Coronary artery (tissue), 2 donors: ENCODE measurements around the gene VPS11.
A peak's percentile ranks its signal among the peaks of the same experiment; 100 is the strongest.

Source experiments
- DNase-seq: peaks from one replicate; pipeline ENCODE4 v3.0.0-alpha.2; 2017; ENCODE audit warnings: low spot score
- H3K27ac ChIP-seq, 2 donors: fragments of 200-600 bp; sonication (generic); one replicate each; pipeline ENCODE4 v1.5.1; 2016 to 2019
- H3K4me3 ChIP-seq: fragments of 200-600 bp; sonication (generic); 2 replicates; pipeline ENCODE4 v1.5.1; 2016; ENCODE audit warnings: mild to moderate bottlenecking, moderate library complexity
- TF ChIP-seq, protein P1 (sequence below): fragments of 200-600 bp; sonication (generic); IDR thresholded peaks from one replicate; pipeline ENCODE4 v1.5.1; 2019; ENCODE audit warnings: antibody characterized with exemption

VPS11 gene

GRCh38 chr11:119110439-119110838, 42.8 kb downstream of the VPS11 start:
- no peak overlapping the region for H3K27ac ChIP-seq
- TF ChIP-seq, protein P1, sequence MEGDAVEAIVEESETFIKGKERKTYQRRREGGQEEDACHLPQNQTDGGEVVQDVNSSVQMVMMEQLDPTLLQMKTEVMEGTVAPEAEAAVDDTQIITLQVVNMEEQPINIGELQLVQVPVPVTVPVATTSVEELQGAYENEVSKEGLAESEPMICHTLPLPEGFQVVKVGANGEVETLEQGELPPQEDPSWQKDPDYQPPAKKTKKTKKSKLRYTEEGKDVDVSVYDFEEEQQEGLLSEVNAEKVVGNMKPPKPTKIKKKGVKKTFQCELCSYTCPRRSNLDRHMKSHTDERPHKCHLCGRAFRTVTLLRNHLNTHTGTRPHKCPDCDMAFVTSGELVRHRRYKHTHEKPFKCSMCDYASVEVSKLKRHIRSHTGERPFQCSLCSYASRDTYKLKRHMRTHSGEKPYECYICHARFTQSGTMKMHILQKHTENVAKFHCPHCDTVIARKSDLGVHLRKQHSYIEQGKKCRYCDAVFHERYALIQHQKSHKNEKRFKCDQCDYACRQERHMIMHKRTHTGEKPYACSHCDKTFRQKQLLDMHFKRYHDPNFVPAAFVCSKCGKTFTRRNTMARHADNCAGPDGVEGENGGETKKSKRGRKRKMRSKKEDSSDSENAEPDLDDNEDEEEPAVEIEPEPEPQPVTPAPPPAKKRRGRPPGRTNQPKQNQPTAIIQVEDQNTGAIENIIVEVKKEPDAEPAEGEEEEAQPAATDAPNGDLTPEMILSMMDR = no peak
- no peak overlapping the region for H3K4me3 ChIP-seq
- no peak for DNase-seq

- no peak overlapping the region for H3K27ac ChIP-seq
- no peak overlapping the region for H3K4me3 ChIP-seq
- TF ChIP-seq, protein P1 = no peak
- no peak for DNase-seq
Observed at GRCh38 chr11:119111361-119111925, 43.8 kb downstream of the VPS11 start.

GRCh38 chr11:119112314-119113020, 44.8 kb downstream of the VPS11 start:
- TF ChIP-seq, protein P1 = no peak
- Histone ChIP-seq H3K4me3 (no peak overlapping the region), H3K27ac (no peak overlapping the region)
- no peak for DNase-seq

DNA sequence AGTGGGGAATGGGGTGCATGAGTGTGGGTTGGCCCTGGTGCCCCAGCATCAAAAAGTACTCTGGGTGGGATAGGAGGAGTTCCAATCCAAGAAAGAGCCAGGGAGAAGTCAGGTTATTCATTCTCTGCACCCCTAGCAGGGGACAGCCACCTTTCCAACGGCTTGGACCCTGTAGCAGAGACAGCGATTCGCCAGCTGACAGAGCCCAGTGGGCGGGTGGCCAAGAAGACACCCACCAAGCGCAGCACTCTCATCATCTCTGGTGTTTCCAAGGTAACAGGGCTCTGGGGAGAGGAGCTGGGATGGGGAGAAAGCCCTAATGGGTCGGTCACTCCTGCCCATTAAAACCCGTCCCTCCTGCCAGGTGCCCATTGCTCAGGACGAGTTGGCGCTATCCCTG, 46.1 kb downstream of the VPS11 start:
- Histone ChIP-seq H3K4me3 (no peak overlapping the region), H3K27ac (no peak overlapping the region)
- TF ChIP-seq, protein P1 = no peak
- peak; percentile 58 for DNase-seq

- TF ChIP-seq, protein P1 = no peak
- no peak overlapping the region for H3K4me3 ChIP-seq
- DNase-seq = no peak
- no peak overlapping the region for H3K27ac ChIP-seq
Observed at GRCh38 chr11:119114351-119114750, 46.7 kb downstream of the VPS11 start.

GRCh38 chr11:119115484-119116234, 48.0 kb downstream of the VPS11 start:
- DNase-seq = peak; percentile 29
- TF ChIP-seq, protein P1 = no peak
- H3K4me3 ChIP-seq = no peak overlapping the region

More at GRCh38 chr11:119115484-119116234, 48.0 kb downstream of the VPS11 start:
- H3K27ac ChIP-seq = peak overlapping the region in 1 of 2 donors; percentile 64
